Measurements from ENCODE around the gene AFF2. TPM values are rescaled to one million over a fixed set of nuclear protein-coding genes. Genes with fewer than 3 reads are reported as not detected.

The AFF2 gene
- polyA plus RNA-seq, 1 of the 3 experiments (the other 2 are of a cell fraction): not detected

DNA sequence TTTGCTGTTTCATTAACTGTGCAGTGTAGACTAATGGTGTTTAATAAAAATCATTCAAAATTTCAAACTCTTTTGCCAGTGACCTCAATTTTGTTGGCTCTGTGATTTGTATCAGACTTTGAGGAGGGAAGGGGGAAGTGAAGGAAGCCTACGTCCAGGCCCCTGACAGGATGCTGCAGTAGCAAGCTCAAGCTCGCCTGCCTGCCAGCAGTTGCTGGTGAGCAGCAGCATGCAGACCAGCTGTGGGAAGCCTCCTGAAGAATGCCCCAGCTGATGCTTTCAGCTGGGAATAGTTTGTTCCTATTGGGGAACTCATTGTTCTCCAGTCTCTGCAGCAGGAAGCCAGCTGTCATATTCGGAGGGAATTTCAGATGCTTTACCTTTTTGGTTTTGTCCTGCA is 495.2 kb downstream of the AFF2 start (continued):
- TF ChIP-seq, protein P1, sequence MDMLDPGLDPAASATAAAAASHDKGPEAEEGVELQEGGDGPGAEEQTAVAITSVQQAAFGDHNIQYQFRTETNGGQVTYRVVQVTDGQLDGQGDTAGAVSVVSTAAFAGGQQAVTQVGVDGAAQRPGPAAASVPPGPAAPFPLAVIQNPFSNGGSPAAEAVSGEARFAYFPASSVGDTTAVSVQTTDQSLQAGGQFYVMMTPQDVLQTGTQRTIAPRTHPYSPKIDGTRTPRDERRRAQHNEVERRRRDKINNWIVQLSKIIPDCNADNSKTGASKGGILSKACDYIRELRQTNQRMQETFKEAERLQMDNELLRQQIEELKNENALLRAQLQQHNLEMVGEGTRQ (IDR thresholded peaks at IDR 0.05; ENCODE audit: borderline replicate concordance, low read depth, low read length): no peak
- TF ChIP-seq, protein P2, sequence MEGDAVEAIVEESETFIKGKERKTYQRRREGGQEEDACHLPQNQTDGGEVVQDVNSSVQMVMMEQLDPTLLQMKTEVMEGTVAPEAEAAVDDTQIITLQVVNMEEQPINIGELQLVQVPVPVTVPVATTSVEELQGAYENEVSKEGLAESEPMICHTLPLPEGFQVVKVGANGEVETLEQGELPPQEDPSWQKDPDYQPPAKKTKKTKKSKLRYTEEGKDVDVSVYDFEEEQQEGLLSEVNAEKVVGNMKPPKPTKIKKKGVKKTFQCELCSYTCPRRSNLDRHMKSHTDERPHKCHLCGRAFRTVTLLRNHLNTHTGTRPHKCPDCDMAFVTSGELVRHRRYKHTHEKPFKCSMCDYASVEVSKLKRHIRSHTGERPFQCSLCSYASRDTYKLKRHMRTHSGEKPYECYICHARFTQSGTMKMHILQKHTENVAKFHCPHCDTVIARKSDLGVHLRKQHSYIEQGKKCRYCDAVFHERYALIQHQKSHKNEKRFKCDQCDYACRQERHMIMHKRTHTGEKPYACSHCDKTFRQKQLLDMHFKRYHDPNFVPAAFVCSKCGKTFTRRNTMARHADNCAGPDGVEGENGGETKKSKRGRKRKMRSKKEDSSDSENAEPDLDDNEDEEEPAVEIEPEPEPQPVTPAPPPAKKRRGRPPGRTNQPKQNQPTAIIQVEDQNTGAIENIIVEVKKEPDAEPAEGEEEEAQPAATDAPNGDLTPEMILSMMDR (IDR thresholded peaks at IDR 0.05): no peak
- TF ChIP-seq FOXJ3 (CRISPR knock-in tag; IDR thresholded peaks at IDR 0.05): no peak
- no peak for TF ChIP-seq MEF2A (IDR thresholded peaks at IDR 0.05; ENCODE audit: borderline replicate concordance, low read depth)
- TF ChIP-seq RCOR1 (IDR thresholded peaks at IDR 0.05; ENCODE audit: low read length): no peak
- TF ChIP-seq TEAD4 (IDR thresholded peaks at IDR 0.05; ENCODE audit: borderline replicate concordance, insufficient read depth): no peak
- TF ChIP-seq, protein P3, sequence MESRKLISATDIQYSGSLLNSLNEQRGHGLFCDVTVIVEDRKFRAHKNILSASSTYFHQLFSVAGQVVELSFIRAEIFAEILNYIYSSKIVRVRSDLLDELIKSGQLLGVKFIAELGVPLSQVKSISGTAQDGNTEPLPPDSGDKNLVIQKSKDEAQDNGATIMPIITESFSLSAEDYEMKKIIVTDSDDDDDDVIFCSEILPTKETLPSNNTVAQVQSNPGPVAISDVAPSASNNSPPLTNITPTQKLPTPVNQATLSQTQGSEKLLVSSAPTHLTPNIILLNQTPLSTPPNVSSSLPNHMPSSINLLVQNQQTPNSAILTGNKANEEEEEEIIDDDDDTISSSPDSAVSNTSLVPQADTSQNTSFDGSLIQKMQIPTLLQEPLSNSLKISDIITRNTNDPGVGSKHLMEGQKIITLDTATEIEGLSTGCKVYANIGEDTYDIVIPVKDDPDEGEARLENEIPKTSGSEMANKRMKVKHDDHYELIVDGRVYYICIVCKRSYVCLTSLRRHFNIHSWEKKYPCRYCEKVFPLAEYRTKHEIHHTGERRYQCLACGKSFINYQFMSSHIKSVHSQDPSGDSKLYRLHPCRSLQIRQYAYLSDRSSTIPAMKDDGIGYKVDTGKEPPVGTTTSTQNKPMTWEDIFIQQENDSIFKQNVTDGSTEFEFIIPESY (IDR thresholded peaks at IDR 0.05; ENCODE audit: borderline replicate concordance, low read depth): no peak

DNA sequence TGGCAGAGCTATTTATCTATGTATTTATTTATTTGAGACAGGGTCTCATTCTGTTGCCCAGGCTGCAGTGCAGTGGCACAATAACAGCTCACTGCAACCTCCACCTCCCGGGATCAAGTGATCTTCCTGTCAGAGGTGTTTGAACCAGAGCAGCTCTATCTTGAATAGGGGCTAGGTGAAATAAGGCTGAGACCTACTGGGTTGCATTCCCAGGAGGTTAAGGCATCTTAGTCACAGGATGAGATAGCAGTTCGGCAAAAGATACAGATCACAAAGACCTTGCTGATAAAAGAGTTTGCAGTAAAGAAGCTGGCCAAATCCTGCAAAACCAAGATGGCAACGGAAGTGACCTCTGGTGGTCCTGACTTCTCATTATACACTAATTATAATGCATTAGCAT is 501.9 kb downstream of the AFF2 start:
- Histone ChIP-seq H3K27me3 (ENCODE audit: insufficient read depth) (no peaks in the 10 kb centered on the region), H3K4me1 (ENCODE audit: control insufficient read depth in 1 of 2, insufficient read depth in 2 of 2, low read depth in 1 of 2, low read length in 1 of 2) (no peaks in the 10 kb centered on the region), H2AFZ (ENCODE audit: low read depth) (no peak overlapping the region), H3K79me2 (ENCODE audit: insufficient read depth) (no peaks in the 10 kb centered on the region), H3F3A (replicated peaks; ENCODE audit: insufficient read depth) (no peaks in the 10 kb centered on the region), H3K4me2 (no peak overlapping the region), H3K4me3 (ENCODE audit: low read depth in 2 of 2, low read length in 1 of 2) (no peak overlapping the region), H3K9ac (no peak overlapping the region), H4K20me1 (ENCODE audit: insufficient read depth) (no peaks in the 10 kb centered on the region), H3K27ac (ENCODE audit: low read depth in 2 of 2, low read length in 1 of 2) (no peak overlapping the region), H3K9me3 (no peaks in the 10 kb centered on the region), H3K9me2 (no peaks in the 10 kb centered on the region), H3K36me3 (replicated peaks in 1 of 2; ENCODE audit: control insufficient read depth in 1 of 2, insufficient read depth in 2 of 2, low read length in 1 of 2) (no peaks in the 10 kb centered on the region)
- TF ChIP-seq FOXM1 (IDR thresholded peaks at IDR 0.05; ENCODE audit: low read depth) (no peak), RFX5 (IDR thresholded peaks at IDR 0.05; ENCODE audit: low read length) (no peak), TEAD4 (IDR thresholded peaks at IDR 0.05; ENCODE audit: borderline replicate concordance, insufficient read depth) (no peak), RCOR1 (IDR thresholded peaks at IDR 0.05; ENCODE audit: low read length) (no peak), JUND (IDR thresholded peaks at IDR 0.05) (no peak), SMC3 (IDR thresholded peaks at IDR 0.05; ENCODE audit: low read depth, low read length) (no peak), MXI1 (IDR thresholded peaks at IDR 0.05; ENCODE audit: low read depth, low read length) (no peak), CHD2 (IDR thresholded peaks at IDR 0.05; ENCODE audit: low read length, partially characterized antibody) (no peak)
- TF ChIP-seq, protein P2 (IDR thresholded peaks at IDR 0.05): no peak
- TF ChIP-seq, protein P1 (IDR thresholded peaks at IDR 0.05; ENCODE audit: borderline replicate concordance, low read depth, low read length): no peak
- WGBS (ENCODE audit: low lambda C conversion rate): 4% methylated on average over 3 of the region's 3 CpGs
- DNase-seq: no peak
- ChIA-PET POLR2A (no interaction called here), CTCF (no interaction called here)

Data from SK-N-SH (cell line).